ENCODE data around the gene SRMS. TPM values are rescaled to one million over a fixed set of nuclear protein-coding genes. Genes with fewer than 3 reads are reported as not detected.

Gene SRMS
- total RNA-seq, 1 experiment from 2014 or later, result 3.2 TPM

- intact Hi-C loops (cut with micrococcal nuclease), result no loop called here
- Histone ChIP-seq H3K79me2 (ENCODE audit: insufficient read depth, low read length) (peaks cover 4% of the 10 kb centered on the region; the same call in 1 of the 2 replicates), H2AFZ (ENCODE audit: low read depth, low read length, poor library complexity, severe bottlenecking) (no peak overlapping the region), H3K9me2 (ENCODE audit: insufficient read depth) (no peaks in the 10 kb centered on the region), H3K36me3 (ENCODE audit: control insufficient read depth in 1 of 2, insufficient read depth in 2 of 2, low read length in 2 of 2) (no peaks in the 10 kb centered on the region), H3K9me3 (ENCODE audit: control insufficient read depth in 1 of 2, insufficient read depth in 1 of 2, low read depth in 1 of 2, low read length in 2 of 2) (no peaks in the 10 kb centered on the region), H3K27me3 (ENCODE audit: insufficient read depth, low read length) (no peaks in the 10 kb centered on the region), H4K20me1 (ENCODE audit: insufficient read depth) (no peaks in the 10 kb centered on the region), H3K27ac (ENCODE audit: low read depth, low read length) (no peak overlapping the region), H3K4me2 (ENCODE audit: low read length) (no peak overlapping the region), H3K4me1 (ENCODE audit: control insufficient read depth in 1 of 2, insufficient read depth in 2 of 2, low read length in 2 of 2) (peaks cover 2 to 10% of the 10 kb centered on the region in 2 experiments), H3K4me3 (replicated peaks in 1 of 2; ENCODE audit: low read depth in 1 of 2, low read length in 2 of 2) (no peak overlapping the region), H3K9ac (ENCODE audit: low read length) (no peak overlapping the region)
- ChIA-PET RAD21 (ENCODE audit: low non-redundant PET in 1 of 2, low total read pairs in 2 of 2, uncharacterized antibody in 2 of 2, unreplicated experiment in 2 of 2) (no interaction called here), POLR2A (interaction anchor here (0.6 kb wide), 1 partner anchor 331 kb away, joined by 3 read pairs; no protein-coding TSS in a partner anchor), CTCF (no interaction called here)
- ATAC-seq, result no peak
- no peak for TF ChIP-seq SIN3A (IDR thresholded peaks at IDR 0.05; ENCODE audit: low read depth)
- DNase-seq (ENCODE audit: low read depth, low spot score), result no peak
- no TSS peak for BruUV-seq (replicated peaks)
Observed at GRCh38 chr20:63568986-63569949, 21.7 kb upstream of the SRMS start.

DNA sequence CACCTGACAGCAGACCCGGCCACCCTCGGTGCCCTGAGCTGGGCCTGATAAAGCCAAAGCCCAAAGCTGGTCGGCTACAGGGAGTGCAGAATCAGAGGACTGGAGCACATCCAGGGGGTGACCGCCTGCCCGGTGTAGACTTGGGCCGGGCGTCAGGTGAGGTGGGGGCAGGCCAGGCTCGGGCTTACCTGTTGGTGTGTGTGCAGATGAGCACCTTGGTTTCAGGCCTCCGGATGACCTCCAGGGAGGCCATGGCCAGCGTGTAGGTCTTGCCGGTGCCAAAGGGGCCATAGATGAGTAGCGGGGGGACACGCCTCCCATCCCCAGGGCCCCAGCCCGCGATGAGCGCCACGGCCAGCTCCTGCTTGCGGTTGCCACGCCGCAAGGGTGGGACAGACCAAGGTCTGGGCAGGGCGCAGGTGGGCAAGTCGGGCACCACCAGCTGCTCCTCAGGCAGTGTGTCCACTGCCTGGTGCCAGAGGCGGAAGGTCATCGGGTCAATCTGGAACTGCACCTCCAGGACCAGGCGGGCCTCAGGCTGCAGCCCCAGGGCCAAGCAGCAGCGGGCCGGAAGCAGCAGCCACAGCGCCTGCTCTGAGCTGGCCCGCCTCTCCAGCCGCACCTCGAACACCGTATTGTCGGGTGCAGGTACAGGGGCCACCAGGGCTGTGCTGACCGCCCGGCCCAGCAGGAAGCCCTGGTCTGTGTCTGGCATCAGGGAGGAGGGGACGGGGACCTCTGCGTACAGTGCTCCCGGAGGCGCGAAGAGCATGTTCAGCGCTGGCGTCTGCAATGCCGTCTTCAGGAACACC, 20.8 kb upstream of the SRMS start:
- no peaks in the 10 kb centered on the region for H3K27me3 ChIP-seq (ENCODE audit: insufficient read depth, low read length)
- TF ChIP-seq ZBTB33 (IDR thresholded peaks at IDR 0.05; ENCODE audit: extremely low read depth, insufficient replicate concordance, low read length), result no peak
- TF ChIP-seq ATF3 (IDR thresholded peaks at IDR 0.05), result no peak
- no peaks in the 10 kb centered on the region for H3K9me3 ChIP-seq (ENCODE audit: control insufficient read depth in 1 of 2, insufficient read depth in 1 of 2, low read depth in 1 of 2, low read length in 2 of 2)
- H3K9me2 ChIP-seq (ENCODE audit: insufficient read depth), result no peaks in the 10 kb centered on the region
- ATAC-seq (no peak), DNase-seq (ENCODE audit: low read depth, low spot score) (no peak)
- no peaks in the 10 kb centered on the region for H3K36me3 ChIP-seq (ENCODE audit: control insufficient read depth in 1 of 2, insufficient read depth in 2 of 2, low read length in 2 of 2)
- intact Hi-C loops (cut with micrococcal nuclease), result no loop called here
- POLR2A ChIA-PET, result interaction anchor here (0.6 kb wide), 1 partner anchor 298 kb away, joined by 3 read pairs; no protein-coding TSS in a partner anchor
- peaks cover under 1% of the 10 kb centered on the region; the same call in 1 of the 2 replicates for H3K79me2 ChIP-seq (ENCODE audit: insufficient read depth, low read length)
- no peak overlapping the region for H3K4me3 ChIP-seq (replicated peaks in 1 of 2; ENCODE audit: low read depth in 1 of 2, low read length in 2 of 2)
- H3K4me1 ChIP-seq (ENCODE audit: control insufficient read depth in 1 of 2, insufficient read depth in 2 of 2, low read length in 2 of 2), result peaks cover 1 to 6% of the 10 kb centered on the region in 2 experiments; a peak in 3 of 4 replicates
- CTCF ChIA-PET, result no interaction called here
- H3K4me2 ChIP-seq (ENCODE audit: low read length), result no peak overlapping the region
- H4K20me1 ChIP-seq (ENCODE audit: insufficient read depth), result no peaks in the 10 kb centered on the region
- H2AFZ ChIP-seq (ENCODE audit: low read depth, low read length, poor library complexity, severe bottlenecking), result no peak overlapping the region
- H3K9ac ChIP-seq (ENCODE audit: low read length), result no peak overlapping the region
- no TSS peak for BruUV-seq (replicated peaks)
- RAD21 ChIA-PET (ENCODE audit: low non-redundant PET in 1 of 2, low total read pairs in 2 of 2, uncharacterized antibody in 2 of 2, unreplicated experiment in 2 of 2), result no interaction called here
- H3K27ac ChIP-seq (ENCODE audit: low read depth, low read length), result no peak overlapping the region
